ENCODE results near the gene OSGEP.

The OSGEP gene

DNA sequence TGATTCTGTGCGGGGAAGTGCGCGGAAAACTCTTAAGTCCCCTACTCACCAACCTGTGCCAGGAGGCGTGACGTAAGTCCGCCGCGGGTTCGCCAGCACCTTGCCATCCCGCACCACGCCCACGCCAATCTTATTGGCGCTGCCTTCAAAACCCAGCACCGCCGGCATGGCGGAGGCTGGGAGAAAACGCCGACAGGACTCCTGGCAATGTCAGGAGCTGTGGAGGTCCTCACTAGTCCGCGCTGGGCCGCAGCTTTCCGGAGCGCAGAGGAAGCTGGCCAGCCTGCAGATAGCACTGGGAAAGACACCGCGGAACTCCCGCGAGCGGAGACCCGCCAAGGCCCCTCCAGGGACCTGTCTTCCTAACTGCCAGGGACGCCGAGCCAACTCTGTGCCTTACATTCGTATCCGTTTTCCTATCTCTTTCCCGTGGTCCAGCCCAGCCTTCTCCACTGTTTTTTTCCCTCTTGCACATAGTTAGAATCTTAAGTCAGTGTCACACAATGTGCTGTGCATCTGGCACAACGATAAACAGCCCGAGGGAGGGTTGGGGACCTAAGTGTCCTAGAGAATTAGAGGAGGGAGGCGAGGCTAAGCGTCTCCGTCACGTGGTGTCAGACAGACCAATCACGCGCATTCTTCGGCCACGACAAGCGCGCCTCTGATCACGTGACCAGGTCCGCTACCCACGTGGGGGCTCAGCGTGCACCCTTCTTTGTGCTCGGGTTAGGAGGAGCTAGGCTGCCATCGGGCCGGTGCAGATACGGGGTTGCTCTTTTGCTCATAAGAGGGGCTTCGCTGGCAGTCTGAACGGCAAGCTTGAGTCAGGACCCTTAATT, at the start of gene OSGEP, which contains the start of gene APEX1:
TSS of gene OSGEP (minus strand) at position 297 of the 839 bp plus-strand sequence. CDS start at position 168, 129 bp downstream.
TSS of gene APEX1 (plus strand) at position 711 of the 839 bp plus-strand sequence. CDS start 420 bp downstream, outside the sequence.
- DNase-seq = peak; percentile 99

DNA sequence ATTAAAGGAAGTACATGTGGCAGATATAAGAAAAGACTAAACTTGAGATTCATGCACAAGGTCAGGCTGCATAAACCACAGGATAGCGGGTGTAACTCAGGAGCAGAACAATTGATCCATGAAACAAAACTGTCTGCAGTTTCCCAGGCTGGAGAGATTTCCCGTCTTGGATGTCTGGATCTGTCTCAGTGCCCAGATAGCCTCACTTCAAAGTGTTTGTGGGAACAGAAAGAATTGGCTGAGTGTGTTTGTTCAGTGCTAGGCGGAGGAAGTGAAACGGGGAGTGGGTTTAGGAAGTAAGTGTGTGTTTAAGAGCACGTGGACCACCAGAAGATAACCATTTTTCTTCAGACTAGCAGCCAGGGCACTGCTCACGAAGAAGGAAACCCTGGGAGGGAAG, 49.3 kb upstream of the OSGEP start:
- no peak for DNase-seq

DNA sequence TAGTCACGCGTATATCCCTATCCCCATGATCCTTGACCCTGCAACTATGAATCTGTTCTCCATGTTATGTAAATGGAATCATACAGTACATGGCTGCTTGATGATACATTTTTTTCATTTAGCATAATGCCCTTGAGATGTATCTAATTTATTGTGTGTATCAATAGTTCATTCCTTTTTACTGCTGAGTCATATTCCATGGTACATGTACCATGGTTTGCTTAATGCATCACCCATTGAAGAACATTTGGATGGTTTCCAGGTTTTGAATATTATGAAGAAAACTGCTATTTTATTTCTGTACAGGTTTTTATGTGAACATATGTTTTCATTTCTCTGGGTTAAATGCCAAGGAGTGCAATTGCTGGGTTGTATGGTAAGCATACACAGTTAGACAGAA, 46.7 kb upstream of the OSGEP start:
- no peak for DNase-seq

GRCh38 chr14:20499881-20500280, 45.3 kb upstream of the OSGEP start:
- DNase-seq = no peak

GRCh38 chr14:20499108-20499507, 44.5 kb upstream of the OSGEP start:
- no peak for DNase-seq

GRCh38 chr14:20498622-20499021, 44.0 kb upstream of the OSGEP start:
- no peak for DNase-seq

GRCh38 chr14:20494935-20495766, 40.5 kb upstream of the OSGEP start:
- DNase-seq = no peak

DNA sequence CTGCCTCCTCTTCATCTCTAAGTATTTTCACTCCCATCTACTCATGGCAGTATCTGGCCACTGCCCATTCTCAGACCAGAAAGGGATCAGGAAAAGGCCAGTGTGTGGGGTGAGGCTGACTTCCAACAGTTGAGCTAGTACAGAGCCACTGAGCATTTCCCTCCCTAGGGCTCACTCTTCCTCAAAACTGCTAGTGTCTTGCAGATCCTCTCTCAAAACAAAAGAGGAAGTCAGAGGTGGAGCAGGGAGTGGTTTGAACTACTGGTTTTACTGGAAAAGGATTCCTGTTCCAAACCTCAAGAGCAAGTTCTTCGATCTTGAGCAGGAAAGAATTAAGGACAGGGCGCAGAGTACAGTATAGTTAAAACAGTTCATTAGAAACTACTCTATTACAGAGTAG, 39.0 kb upstream of the OSGEP start:
- DNase-seq = no peak

- DNase-seq = no peak
Observed at GRCh38 chr14:20492486-20492885, 37.9 kb upstream of the OSGEP start.

- DNase-seq = no peak
Observed at GRCh38 chr14:20490563-20490962, 36.0 kb upstream of the OSGEP start.

DNA sequence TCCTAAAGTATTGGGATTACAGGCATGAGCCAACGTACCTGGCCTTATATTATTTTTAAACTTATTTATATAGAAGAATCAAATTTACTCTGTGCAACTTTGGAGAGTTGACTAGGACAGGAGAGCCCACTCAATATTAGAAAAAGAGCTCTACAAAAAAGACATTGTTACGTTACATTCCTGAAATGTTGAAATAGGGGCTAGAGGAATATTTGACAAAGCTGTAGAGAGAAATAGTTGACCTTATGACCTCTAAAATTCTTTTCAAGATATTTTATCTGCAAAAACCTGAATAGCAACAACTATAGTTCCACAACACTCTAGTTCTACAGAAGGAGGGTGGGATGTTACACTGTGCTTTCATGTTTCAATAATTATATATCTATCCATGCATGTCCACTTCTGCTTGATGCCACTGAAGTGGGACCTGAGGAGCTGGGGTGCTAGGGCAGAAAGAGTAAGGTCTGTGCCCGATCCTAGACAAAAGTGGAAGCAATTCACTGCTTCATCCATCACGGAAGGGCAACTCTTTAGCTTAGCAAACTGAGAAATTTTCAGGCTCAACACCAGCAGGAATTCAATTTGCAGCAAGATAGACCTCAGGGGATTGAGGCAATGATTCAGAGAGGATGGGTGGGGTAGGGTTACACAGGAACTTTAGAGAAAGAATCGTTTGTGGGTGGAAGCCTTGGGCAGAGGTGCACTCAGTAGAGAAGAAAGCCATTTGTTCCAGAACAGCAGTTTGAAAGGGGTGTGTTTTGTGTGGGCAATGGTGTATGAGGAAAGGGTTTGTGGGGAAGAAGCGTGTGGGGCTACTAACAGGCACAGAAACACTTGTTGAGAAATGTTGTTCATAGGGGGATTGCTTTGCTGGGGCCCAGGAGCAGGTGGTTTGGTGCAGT, 34.7 kb upstream of the OSGEP start:
- DNase-seq = no peak

GRCh38 chr14:20487396-20487725, 32.7 kb upstream of the OSGEP start:
- no peak for DNase-seq

- DNase-seq = no peak
Observed at GRCh38 chr14:20486684-20487395, 32.2 kb upstream of the OSGEP start.

- no peak for DNase-seq
Observed at GRCh38 chr14:20485900-20486299, 31.3 kb upstream of the OSGEP start.

GRCh38 chr14:20482382-20482781, 27.8 kb upstream of the OSGEP start:
- no peak for DNase-seq

- DNase-seq = no peak
Observed at GRCh38 chr14:20478894-20479293, 24.3 kb upstream of the OSGEP start.

DNA sequence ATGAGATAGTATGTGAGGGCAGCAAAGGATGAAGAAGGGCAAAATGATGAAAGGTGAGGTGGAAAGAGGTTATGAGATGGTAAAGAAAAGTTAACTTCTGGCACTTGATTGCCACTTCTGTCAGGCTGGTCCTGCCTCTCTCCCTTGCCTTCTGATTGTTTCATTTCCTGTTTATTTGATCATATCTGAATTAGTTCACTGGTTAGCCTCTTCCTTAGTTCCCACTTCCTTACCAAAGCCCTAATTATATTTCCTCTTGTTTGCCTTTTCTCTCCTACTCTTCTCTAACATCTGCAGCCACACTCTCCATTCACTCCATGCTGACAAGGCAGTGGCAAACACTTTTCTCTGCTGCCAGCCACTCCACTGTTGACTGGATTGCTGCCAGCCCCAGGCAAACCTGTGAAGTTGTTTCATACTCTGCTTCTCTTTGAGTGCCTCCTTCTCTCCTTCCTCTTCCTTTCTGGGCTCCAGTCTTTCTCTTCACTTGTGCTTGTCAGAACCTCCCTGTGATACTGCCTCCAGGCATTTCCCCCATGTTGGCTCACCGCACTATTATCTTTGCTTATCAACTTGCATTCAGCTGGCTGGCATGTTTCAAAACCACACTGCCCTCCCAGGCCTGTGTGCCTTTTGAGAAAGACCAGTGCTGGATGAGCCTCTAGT, 22.7 kb upstream of the OSGEP start:
- peak; percentile 84 for DNase-seq

DNA sequence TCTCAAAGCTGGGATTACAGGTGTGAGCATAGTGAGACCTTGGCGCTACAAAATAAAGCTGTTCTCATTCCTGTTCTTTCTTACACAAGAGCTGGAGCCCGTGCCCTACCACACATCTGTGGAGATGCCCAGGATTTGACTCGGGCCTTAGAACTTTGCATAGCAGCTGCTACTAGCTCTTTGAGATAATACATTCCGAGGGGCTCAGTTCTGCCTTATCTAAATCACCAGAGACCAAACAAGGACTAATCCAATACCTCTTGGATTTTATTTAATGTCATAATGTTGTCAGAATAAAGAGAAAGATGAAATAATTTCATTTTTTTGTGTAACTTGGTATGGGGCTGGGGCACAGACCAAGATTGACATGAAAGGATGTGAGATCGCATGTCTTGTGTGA, 22.2 kb upstream of the OSGEP start:
- DNase-seq = no peak

DNA sequence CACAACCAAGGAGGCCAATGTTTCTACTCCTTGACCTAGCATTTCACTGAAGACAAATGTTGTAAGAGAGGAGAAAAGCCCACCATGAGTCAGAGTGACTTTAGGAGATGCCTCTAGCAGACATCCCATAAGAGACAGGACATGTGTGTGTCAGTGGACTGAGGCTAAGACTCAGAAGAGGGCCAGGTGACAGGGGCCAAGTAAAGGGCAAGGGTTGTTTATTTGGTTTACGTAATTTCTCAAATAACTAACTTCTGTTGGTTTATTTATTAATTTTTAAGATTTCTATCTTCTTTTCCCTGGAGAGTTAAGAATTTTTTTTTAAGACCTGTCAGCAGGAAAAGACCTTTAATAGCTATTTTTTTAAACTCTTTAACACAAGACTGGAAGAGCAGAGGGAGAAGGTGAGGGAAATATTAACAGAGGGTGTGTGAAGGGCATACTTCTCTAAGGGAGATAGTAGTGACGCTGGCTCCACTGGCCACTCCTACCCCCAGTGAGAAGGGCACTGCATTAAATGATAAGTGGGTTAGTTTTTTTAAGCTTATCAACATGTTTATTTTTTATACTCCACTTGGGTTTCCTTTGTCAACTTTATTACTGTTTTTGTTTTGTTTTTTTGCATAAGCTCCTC, 18.0 kb upstream of the OSGEP start:
- no peak for DNase-seq

- peak; percentile 55 for DNase-seq
Observed at GRCh38 chr14:20470603-20470901, 15.9 kb upstream of the OSGEP start.

- peak; percentile 79 for DNase-seq
Observed at GRCh38 chr14:20469890-20470602, 15.4 kb upstream of the OSGEP start.

Data from islet precursor cell (in vitro differentiated cells).